HG03108 (cell line): Measurements from ENCODE around the gene CEMP1.

ENCODE experiments used
- ATAC-seq: cut with Tn5 transposase; IDR thresholded peaks from one replicate; pipeline ENCODE4 v1.9.1; 2021; ENCODE audit warnings: moderate library complexity; ENCODE audit not compliant: unreplicated experiment

The CEMP1 gene

DNA sequence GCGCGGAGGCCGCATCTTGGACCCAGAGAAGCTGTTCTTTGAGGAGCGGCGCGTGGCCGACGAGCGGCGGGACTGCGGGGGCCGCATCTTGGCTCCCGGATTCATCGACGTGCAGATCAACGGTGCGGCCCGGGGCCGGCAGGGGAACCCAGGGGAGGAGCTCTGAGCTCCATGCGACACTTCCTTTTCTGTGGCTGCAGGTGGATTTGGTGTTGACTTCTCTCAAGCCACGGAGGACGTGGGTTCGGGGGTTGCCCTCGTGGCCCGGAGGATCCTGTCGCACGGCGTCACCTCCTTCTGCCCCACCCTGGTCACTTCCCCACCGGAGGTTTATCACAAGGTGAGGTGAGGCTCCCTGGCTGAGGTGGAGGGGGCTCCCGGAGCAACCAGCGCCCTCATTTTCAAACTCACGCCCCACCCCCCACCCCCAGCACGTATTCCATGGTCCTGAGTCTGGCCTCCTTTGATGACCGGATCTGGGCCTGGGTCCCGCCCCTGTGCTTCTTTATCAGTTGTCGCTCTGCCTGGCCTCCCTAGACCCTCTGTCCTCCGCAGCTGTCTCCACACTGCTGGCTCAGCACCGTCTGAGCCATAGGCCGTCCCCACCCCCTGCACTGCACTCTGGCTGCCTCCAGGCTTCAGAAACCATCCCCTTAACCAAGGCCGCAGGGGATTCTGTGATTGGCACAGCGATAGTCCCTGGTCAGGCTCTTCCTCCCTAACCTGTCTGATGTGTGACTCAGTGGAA, 10.2 kb downstream of the CEMP1 start:
- no peak for ATAC-seq

DNA sequence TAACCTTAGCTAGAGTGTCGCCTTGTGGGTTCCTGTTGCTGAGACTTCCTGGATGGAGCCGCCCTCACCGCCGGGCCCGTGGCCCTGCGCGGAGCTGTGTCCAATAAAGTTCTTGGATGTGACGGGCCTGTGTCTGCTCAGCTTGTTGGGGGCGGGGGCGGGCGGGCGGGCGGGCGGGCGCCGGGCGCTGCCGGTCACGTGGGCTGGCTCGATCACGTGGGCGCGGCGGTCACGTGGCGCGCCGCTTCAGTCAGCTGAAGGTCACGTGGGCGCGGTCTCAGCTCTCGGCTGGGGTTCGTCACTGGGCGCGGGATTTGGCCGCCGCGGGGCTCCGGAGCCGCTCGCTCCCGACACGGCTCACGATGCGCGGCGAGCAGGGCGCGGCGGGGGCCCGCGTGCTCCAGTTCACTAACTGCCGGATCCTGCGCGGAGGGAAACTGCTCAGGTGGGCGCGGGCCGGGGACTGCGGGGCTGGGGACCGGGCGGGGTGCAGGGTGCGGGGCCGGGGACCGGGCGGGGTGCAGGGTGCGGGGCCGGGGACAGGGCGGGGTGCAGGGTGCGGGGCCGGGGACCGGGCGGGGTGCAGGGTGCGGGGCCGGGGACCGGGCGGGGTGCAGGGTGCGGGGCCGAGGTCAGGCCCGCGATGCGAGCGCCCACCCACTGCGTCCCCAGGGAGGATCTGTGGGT, 11.0 kb downstream of the CEMP1 start, which contains the start of gene AMDHD2:
TSS of gene AMDHD2 (plus strand) at position 275 of the 687 bp plus-strand sequence. CDS start at position 363, 88 bp downstream.
- no peak for ATAC-seq

DNA sequence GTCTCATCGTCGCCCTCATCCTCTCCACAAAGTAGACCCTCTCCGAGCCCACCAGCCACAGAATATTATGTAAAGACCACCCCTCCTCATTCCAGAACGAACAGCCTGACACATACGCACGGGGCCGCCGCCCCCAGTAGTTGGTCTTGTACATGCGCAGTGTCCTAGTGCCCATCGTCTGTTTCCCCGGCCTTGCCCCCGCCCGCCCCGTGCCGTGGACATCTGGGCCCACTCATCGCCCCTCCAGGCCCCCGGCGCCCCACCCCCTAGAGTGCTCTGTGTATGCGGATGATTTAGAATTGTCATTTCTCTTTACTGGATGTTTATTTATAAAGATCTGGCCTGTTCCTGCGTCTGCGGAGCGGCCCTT, 11.5 kb downstream of the CEMP1 start:
- no peak for ATAC-seq

DNA sequence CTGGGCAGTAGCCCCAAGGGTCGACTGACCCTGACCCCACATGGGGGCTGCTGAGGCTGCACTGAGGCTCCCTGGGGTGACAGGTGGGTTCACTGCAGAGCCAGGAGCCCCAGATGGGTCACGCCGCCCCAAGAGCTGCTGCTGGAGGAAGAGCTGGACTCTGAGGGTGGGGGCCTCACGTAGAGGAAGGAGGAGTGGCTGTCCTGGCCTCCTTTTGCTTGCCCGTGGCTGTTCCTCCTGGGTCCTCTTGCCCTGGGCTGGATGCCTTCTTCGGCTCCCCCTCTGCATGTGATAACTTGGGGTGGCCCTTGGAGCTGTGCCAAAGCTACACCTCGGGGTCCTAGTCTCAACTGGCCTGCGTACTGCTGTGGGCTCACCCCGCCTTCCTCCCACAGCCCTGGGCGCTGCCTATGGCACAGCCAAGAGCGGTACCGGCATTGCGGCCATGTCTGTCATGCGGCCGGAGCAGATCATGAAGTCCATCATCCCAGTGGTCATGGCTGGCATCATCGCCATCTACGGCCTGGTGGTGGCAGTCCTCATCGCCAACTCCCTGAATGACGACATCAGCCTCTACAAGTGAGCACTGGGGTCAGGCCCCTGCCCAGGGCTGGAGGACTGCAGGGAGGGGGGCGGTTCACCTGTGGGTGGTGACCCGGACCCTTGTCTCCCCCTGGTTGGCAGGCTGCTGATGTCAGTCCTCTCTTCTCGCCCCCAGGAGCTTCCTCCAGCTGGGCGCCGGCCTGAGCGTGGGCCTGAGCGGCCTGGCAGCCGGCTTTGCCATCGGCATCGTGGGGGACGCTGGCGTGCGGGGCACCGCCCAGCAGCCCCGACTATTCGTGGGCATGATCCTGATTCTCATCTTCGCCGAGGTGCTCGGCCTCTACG, 12.1 kb downstream of the CEMP1 start:
- no peak for ATAC-seq

DNA sequence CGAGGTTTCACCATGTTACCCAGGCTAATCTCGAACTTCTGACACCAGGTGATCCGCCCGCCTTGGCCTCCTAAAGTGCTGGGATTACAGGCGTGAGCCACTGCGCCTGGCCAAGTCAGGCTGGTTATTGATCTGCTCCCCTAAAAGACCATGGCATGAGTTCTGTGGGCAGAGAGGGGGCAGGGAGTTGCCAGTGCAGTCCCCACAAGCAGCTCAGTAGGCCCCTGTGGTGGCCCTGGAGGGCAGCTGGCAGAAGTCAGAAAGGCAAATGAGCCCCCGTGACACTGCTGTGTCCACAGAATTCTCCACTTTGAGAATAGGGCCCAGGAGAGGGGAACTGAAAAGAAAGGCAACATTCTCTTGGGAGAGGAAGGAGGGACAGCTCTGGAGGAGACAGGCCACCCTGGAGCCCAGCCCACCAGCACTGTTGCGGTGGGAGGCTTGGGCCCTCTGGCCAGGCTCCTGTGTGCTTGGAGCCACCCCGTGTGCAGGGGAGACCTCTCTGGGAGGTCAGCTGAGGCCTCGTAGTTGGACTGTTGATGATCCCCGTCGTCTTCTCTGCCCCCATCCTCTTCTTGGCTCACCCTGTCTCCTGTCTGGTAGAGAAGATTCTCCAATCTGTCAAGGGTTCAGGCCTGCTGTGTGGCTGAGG, 13.1 kb downstream of the CEMP1 start:
- ATAC-seq = no peak

DNA sequence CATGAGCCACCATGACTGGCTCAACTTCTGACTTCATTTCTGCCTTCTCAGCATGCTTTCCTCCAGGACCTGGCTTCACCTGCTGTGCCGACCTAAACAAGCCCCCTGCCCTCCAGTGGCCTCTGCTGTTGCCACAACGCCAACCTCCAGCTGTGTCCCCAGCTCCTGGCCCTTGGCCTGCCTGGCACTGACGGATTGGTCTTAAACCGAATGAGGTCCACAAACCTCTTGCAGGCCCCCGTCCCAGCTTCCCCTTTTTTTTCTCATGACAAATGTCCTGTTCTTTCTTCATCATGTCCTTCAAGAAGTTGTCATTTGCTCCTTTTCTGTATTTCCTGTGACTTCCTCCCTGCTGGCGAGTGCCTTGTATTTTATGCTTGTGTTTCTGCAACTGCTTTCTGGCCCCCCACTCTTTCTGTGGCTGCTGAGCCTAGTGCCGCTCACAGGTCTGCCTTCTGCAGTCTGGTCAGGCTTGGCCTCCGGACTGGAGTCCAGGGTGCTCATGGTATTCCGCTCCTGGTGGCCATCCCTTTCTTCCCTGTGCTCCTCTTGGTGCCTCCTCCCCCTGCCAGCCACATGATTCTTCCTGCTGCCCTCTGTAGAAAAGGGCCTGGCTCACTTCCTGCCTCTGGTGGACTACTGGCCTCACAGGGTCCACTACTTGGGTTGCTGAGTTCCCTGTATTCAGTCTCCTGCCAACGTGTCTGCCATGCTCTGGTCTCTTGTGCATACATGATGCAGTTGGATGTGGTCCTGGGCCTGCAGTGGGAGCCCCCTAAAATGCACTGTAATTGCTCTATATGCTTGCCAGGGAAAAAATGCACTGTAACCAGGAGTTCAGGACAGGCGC, 14.6 kb downstream of the CEMP1 start:
- no peak for ATAC-seq

DNA sequence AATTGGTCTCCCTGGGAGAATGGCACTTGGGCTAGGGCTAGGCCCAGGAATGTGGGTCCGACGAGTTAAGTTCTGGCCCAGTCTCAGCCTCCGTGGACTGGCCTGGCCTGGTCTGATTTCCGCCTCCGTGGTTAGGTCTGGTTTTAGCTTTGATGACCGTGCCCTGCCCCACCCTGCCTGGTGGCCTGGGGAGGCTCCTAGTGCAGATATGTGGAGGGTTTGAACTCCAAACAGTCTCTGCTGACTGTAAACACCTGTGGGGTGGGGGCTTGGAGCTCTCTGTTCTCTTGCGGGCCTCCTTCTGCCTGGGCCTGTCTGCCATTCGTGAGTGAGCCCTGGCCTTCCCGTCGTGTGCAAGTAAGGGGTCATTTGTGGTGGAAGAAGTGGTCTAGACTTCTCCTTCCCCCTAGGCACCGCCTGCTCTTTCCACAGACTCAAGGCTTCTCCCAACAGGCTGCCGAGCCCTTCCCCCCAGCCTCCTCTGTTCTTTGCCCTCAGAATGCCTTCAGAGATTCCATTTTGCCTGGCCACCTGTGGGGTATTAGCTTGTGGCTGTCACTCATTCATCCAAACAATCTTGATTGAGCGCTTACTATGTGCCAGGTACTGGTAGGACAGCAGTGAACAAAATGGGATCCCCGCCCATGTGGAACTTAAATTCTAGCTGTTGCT, 15.9 kb downstream of the CEMP1 start:
- ATAC-seq = no peak

DNA sequence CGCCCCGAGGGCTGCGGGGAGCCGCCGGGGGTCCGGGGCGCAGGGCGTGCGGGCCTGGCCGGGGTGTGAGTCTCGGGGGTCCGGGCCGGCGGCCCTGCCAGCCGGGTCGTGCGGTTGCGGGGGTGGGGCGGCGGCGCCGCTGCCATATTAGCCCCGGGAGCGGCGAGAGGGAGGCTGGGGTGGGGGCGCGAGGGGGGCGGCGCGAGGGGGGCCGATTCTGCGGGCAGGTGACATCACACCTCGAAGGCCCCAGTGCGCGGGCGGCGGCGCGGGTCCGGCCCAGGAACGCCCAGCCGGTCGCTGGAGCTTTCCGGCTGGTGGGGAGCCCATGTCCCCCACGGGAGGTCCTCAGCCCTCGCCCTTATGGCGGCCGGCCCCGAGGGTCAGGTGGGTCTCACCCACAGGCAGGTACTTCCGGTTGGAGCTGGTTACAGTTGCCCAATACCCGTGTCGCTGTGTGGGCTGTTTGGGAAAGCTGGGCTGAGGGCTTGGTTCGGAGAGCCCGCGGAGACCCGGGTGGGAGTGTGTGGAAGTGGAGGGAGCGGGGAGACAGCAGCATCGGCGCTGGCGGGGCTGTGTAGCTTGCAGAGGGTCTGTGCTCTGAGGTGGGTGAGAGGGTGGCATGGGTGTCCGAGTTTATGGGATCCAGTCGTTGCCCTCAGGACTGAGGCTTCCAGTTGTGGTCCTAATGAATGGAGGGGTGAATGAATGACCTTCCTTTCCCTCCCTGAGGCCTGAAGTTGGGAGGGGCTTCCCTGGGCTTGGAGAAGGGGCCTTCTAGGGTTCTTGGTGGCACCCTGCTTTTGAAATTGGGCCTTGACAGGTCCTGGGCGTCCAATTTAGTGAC, 16.7 kb downstream of the CEMP1 start:
- ATAC-seq = no peak

DNA sequence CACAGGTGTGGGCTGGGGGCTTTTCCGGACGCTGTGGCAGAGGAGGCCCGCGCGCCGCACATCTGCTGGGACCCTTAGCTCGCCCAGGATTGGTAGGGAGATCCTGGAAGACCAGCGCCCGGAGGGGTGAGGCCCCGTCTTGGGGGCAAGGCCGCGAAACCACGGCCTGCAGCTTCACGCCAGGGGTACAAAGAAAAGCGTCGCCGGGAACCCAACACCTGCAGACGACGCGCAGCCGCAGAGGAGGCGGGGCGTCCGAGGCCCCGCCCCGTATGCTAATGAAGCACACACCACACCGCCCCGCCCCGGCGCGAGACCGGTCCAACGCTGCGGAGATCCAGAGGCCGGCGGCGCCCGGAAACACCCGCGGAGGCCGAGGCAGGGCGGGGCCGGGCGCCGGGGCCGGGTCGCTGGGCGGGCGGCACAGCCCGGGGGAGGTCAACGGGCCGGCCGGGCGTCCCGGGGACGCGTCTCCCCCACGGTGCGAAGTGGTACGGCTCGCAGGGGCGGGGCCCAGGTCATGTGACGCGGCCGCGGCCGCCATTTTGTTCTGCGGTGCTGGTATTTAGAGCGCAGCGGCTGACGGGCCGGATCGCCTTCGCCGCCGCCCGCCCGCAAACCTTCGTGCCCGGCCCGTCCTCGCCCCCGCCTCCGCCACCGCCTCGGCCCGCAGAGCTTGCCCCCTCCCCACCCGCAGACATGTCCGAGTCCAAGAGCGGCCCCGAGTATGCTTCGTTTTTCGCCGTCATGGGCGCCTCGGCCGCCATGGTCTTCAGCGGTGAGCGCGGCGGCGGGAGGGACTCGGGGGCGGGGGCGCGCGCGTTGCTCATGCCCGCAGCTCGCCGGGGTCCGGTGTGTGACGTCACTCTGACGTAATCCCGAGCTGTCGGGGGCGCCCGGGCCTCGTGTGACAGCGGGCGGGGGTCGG, 17.5 kb downstream of the CEMP1 start, which contains the start of gene ATP6V0C:
TSS of gene ATP6V0C (plus strand) at position 548 of the 928 bp plus-strand sequence. CDS start at position 700, 152 bp downstream.
- ATAC-seq = peak; percentile 62

DNA sequence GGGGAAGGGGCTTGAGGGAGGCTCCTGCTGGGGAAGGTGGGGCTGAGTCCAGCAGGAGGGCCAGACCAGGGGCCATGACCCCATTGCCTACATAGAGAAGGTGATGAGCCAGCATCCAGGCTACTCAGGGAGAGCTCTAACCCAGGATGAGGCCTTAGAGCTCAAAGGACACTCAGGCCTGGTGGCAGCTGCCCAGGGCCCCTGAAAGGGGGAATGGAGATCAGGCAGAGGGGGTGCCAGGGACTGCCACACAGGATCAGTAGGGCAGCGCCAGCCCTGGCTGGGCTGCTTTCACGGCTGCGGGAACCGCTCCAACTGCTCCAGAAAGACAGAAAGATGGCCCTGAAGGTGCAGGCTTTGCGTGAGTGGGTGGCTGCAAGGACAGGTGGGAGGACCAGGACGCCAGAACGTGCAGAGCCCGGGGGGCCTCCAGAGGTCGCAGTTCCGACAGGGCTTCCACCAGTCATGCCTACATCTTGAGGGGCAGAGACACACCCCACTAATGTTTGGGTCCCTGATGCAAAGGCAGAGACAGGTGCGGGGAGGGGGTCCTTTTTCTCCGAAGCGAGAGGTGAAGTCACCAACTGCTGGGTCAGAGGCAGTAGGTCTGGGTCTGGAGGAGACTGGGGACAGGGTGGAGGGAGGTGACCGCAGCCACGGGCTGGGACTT, 18.3 kb downstream of the CEMP1 start:
- ATAC-seq = no peak

DNA sequence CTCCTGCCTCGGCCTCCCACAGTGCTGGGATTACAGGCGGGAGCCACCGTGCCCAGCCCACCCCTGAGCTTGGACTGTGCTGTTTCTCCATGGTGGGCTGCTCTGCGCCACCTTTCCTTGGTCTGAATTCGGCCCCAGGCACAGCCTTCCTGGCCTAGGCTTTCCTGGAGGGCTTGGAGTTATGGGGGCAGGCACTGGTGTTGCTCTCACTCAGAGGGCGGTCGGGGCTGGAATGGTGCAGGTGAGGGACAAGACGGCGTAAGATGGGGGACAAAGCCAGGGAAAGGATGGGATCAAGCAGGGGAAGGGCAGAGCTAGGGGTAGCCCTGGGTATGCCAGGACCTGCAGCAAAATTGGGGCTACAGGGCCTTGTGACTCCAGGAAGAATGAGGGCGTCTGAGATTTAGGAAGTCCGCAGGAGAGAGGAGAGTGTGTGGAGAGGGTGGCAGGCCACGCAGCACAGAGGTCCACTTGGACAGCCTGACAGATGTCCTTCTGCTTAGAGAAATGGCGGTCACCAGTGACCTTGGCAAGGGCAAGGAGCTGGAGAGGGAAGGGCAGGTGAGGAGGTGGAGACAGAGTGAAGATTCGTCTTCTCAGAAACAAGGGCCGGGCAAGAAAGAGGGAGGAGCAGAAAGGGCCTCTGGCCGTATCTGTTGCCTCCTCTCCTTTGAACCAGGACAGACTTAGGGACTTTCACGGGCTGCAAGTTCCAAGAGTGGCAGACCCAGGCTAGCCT, 19.0 kb downstream of the CEMP1 start:
- no peak for ATAC-seq

DNA sequence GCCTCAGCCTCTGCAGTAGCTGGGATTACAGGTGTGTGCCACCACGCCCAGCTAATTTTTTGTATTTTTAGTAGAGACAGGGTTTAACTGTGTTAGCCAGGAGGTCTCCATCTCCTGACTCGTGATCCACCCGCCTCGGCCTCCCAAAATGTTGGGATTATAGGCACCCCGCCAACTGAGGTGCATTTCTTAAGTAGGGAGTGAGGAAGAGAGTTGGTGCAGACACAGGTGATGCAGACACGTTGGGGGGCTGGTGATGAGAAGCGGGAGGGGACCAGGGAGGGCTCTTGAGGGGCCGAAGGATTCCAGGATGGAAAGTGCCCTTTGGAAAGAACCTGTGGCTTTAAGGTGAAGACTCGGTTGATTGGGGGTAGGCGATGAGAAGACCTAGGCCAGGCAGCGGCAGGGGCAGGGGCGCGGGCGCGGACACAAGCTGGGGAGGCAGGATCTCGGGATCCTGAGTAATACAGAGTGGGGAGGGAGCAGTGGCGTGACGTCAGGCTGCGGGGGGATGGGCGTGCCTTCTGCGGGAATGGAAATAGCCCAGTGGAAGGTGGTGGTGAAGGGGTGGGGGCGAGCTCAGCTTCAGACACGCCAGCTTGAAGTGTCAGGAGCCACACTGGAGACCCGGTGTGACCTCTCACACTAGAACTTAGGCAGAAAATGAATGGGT, 19.9 kb downstream of the CEMP1 start:
- ATAC-seq = no peak

DNA sequence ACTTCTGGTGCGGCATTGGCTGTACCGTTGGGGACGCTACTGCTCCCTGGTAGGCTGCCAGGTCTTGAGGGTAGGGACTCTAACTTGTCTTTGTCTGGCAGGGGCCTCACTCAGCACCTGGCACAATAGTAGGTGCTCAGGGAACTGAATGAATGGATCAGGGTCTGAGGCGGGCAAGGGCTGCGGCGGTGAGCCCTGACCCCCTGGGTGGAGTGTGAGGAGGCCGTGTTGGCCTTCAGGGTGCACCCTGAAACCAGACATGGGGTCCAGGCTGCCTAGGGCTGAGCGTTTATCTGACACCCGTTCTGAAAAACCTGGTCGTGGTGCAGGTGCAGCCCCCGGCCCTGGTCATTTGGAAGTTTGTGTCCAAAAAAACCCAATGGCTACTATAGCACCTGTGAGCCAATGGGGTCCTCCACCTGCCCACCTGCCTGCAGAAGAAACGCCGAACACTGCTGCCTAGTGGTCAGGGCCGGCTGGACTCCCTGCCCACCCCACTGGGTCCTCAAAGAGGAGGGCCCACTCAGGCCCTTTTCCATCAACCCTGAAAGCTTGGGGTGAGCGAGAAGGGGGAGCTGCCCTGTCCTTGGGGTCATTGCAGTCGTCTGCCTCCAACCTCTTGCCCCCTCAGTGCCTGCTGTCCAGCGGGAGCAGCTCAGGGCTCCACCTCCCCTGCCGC, 22.3 kb downstream of the CEMP1 start:
- ATAC-seq = no peak

DNA sequence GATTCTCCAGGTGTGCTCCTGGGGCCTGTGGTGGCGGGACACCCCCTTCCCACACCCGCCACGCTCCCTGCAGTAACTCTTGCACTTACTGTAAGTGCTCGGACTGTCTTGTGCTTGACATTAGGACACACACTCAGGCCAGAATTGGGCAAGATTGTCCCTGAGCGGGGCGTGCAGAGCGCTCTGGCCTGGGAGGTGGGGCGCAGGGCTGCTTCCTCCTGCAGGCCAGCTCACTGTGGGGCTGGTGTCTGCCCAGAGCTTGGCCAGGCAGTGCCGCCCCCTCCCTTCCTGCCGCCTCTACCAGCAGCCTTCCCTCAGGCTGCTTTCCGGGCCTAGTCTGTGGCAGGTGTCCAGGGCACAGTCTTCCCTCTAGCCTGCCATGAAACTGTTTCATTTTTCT, 23.5 kb downstream of the CEMP1 start:
- ATAC-seq = peak; percentile 11

DNA sequence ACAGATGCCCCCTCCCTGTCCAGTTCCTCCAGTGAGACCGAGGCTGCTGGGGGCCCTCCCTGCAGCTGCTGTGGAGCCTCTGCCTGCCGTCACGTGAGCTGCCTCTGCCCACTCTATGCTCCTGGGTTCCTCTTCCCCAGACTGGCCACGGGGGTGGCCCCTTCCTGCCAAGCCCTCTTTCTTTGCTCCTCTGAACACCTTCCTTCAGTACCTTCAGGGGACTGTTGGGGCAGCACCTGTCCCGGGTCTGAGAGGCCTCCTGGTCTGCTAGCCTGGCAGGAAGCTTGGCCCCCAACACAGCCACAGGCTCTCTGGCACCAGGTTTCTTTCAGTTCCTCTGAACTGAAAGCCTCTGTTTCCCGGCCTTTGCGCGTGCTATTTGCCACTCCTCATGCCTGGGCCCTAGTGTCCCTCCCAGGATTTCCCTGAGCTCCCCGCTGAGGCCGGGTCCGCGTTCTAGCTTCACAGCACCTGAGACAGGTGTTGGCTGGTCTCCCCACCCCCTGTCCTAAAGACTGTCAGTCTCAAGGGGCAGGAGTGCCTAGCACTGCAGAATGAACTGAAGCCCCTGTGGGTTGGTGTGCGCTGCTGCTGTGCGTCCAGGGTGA, 24.1 kb downstream of the CEMP1 start:
- ATAC-seq = peak; percentile 73
